ENCODE data around the gene TTC34.

GRCh38 chr1:2831596-2832212 is 30.2 kb upstream of the TTC34 start:
- TF ChIP-seq EZH2 (IDR thresholded peaks at IDR 0.05; ENCODE audit: borderline replicate concordance, low read length), result no peak
- no peak for TF ChIP-seq CTCF (conservative IDR thresholded peaks at IDR 0.05 in 1 of 2, IDR thresholded peaks at IDR 0.05 in 1 of 2; ENCODE audit: extremely low read depth in 1 of 2, insufficient read depth in 1 of 2, low read depth in 1 of 2, low read length in 2 of 2)

Measured in mammary epithelial cell (primary cell).